CD14-positive monocyte (primary cell): Measurements from ENCODE around the gene GPC5. TPM values are rescaled to one million over a fixed set of nuclear protein-coding genes. Genes with fewer than 3 reads are reported as not detected.

Source experiments
- DNase-seq, 3 donors: peaks; one replicate each; pipeline ENCODE4 v3.0.0-alpha.2; 2011 to 2022
- H2AFZ ChIP-seq: 2 replicates; pipeline ENCODE4 v1.6.0; 2012; ENCODE audit warnings: mild to moderate bottlenecking, low read depth, low read length, inconsistent platforms; ENCODE audit not compliant: insufficient read depth, poor library complexity, severe bottlenecking
- H3K27ac ChIP-seq, 2 donors: 1 replicate in 1 of 2; 2 replicates in 1 of 2; pipeline ENCODE4 v1.5.1; 2012 to 2013; ENCODE audit warnings: low read length in 2 of 2, control low read depth in 1 of 2, inconsistent platforms in 1 of 2, low read depth in 1 of 2, mild to moderate bottlenecking in 1 of 2
- H3K27me3 ChIP-seq, 2 donors: one replicate each; pipeline versions ENCODE4 v1.6.0 to v1.6.1; 2011 to 2013; ENCODE audit warnings: low read length in 2 of 2; ENCODE audit not compliant: control insufficient read depth in 2 of 2, insufficient read depth in 2 of 2
- H3K36me3 ChIP-seq, 2 donors: replicated peaks in 1 of 2; 1 replicate in 1 of 2; 2 replicates in 1 of 2; pipeline versions ENCODE4 v1.5.1 to v1.6.1; 2012 to 2013; ENCODE audit warnings: low read length in 2 of 2, control low read depth in 1 of 2, inconsistent platforms in 1 of 2, mild to moderate bottlenecking in 1 of 2; ENCODE audit not compliant: insufficient read depth in 2 of 2, control insufficient read depth in 1 of 2
- H3K4me1 ChIP-seq, 2 donors: 1 replicate in 1 of 2; 2 replicates in 1 of 2; pipeline versions ENCODE4 v1.5.1 to v1.6.1; 2012 to 2013; ENCODE audit warnings: low read length in 2 of 2, control low read depth in 1 of 2, inconsistent platforms in 1 of 2, mild to moderate bottlenecking in 1 of 2, moderate library complexity in 1 of 2; ENCODE audit not compliant: insufficient read depth in 2 of 2, control insufficient read depth in 1 of 2
- H3K4me2 ChIP-seq: replicated peaks from 2 replicates; pipeline ENCODE3; 2012; ENCODE audit warnings: low read length, moderate library complexity, mild to moderate bottlenecking; ENCODE audit not compliant: poor library complexity, severe bottlenecking; ENCODE audit errors: extremely low read depth
- H3K4me3 ChIP-seq, 3 experiments: fragments of 200-600 bp in 1 of 3; sonication (generic) in 1 of 3; replicated peaks in 1 of 3; 1 replicate in 2 of 3; 2 replicates in 1 of 3; pipeline ENCODE4 v1.5.1; 2011 to 2013; ENCODE audit warnings: low read length in 3 of 3, mild to moderate bottlenecking in 3 of 3, control low read depth in 2 of 3, low read depth in 2 of 3, inconsistent platforms in 1 of 3, moderate library complexity in 1 of 3
- H3K79me2 ChIP-seq: 2 replicates; pipeline ENCODE4 v1.6.0; 2012; ENCODE audit warnings: mild to moderate bottlenecking, control low read depth, inconsistent platforms, low read length, moderate library complexity; ENCODE audit not compliant: insufficient read depth
- H3K9ac ChIP-seq: 2 replicates; pipeline ENCODE4 v1.6.0; 2017; ENCODE audit warnings: low read length, mild to moderate bottlenecking; ENCODE audit not compliant: insufficient read depth, poor library complexity, severe bottlenecking
- H3K9me3 ChIP-seq, 2 donors: replicated peaks in 1 of 2; 1 replicate in 1 of 2; 2 replicates in 1 of 2; pipeline versions ENCODE4 v1.5.1 to v1.6.1; 2012 to 2013; ENCODE audit warnings: low read length in 2 of 2, control low read depth in 1 of 2; ENCODE audit not compliant: control insufficient read depth in 1 of 2, insufficient read depth in 1 of 2
- H4K20me1 ChIP-seq: 2 replicates; pipeline ENCODE4 v1.6.0; 2012; ENCODE audit warnings: mild to moderate bottlenecking, low read length, control low read depth, moderate library complexity; ENCODE audit not compliant: insufficient read depth
- H3K27ac Mint-ChIP-seq, 7 donors: one replicate each; pipeline ENCODE4 v1.8.0; 2020; ENCODE audit warnings: mild to moderate bottlenecking in 7 of 7, mixed read lengths in 7 of 7, moderate library complexity in 6 of 7, inconsistent platforms in 2 of 7
- H3K27me3 Mint-ChIP-seq, 3 donors: one replicate each; pipeline ENCODE4 v1.8.0; 2021 to 2022; ENCODE audit warnings: low read depth in 3 of 3, mild to moderate bottlenecking in 3 of 3, mixed read lengths in 3 of 3, moderate library complexity in 3 of 3, inconsistent platforms in 1 of 3
- H3K36me3 Mint-ChIP-seq, 2 donors: one replicate each; pipeline ENCODE4 v1.8.0; 2020; ENCODE audit warnings: mixed read lengths in 2 of 2, inconsistent platforms in 1 of 2, mild to moderate bottlenecking in 1 of 2
- H3K4me1 Mint-ChIP-seq: one replicate; pipeline ENCODE4 v1.8.0; 2020; ENCODE audit warnings: mild to moderate bottlenecking, mixed read lengths
- H3K4me3 Mint-ChIP-seq, 2 donors: one replicate each; pipeline ENCODE4 v1.8.0; 2020; ENCODE audit warnings: mild to moderate bottlenecking in 2 of 2, mixed read lengths in 2 of 2, moderate library complexity in 1 of 2
- H3K9me3 Mint-ChIP-seq, 7 donors: one replicate each; pipeline ENCODE4 v1.8.0; 2020 to 2022; ENCODE audit warnings: mixed read lengths in 7 of 7, mild to moderate bottlenecking in 6 of 7, moderate library complexity in 6 of 7, inconsistent platforms in 2 of 7
- CTCF ChIP-seq: fragments of 200-600 bp; IDR thresholded peaks from one replicate; pipeline ENCODE4 v1.8.0; 2022; ENCODE audit warnings: antibody characterized with exemption, mild to moderate bottlenecking
- WGBS: methylation state at CpG from one replicate; pipeline ENCODE4 v1.1.5; 2013; ENCODE audit warnings: missing lambda C conversion rate; ENCODE audit not compliant: insufficient coverage; 5-methylcytosine and 5-hydroxymethylcytosine counted together
- intact Hi-C, 2 donors: fragments of 100-400 bp; cut with micrococcal nuclease; formaldehyde crosslinking; loops; one replicate each; pipeline versions ENCODE4 v1.15.0 to v1.15.1; 2023
- polyA plus RNA-seq, 3 donors: library from polyadenylated mRNA; depleted of rRNA in 1 of 3; unstranded in 2 of 3; stranded (reverse) in 1 of 3; fragments of 300-500 nt in 2 of 3; fragments of >200 nt in 1 of 3; fragmentation: Illumina TruSeq in 2 of 3; gene quantifications; 1 replicate in 2 of 3; 2 replicates in 1 of 3; pipeline ENCODE4 v1.2.3, GENCODE V29; 2012 to 2021

The GPC5 gene
- polyA plus RNA-seq, 3 donors: not detected

GRCh38 chr13:91564396-91564795 is 166.0 kb downstream of the GPC5 start:
- no peak overlapping the region for H3K4me2 ChIP-seq
- H3K9me3 ChIP-seq: peaks cover 4 to 8% of the 10 kb centered on the region in 2 donors
- no peaks in the 10 kb centered on the region for H3K36me3 Mint-ChIP-seq
- no peaks in the 10 kb centered on the region for H4K20me1 ChIP-seq
- no peak overlapping the region for H3K4me3 ChIP-seq
- TF ChIP-seq CTCF: no peak
- peaks cover 1 to 23% (median 3%) of the 10 kb centered on the region in 7 donors for H3K9me3 Mint-ChIP-seq
- no peaks in the 10 kb centered on the region for H3K79me2 ChIP-seq
- H3K9ac ChIP-seq: no peak overlapping the region
- H3K27me3 Mint-ChIP-seq: no peaks in the 10 kb centered on the region
- H3K27ac ChIP-seq: no peak overlapping the region
- H3K27ac Mint-ChIP-seq: no peak overlapping the region
- no peak for DNase-seq
- no peaks in the 10 kb centered on the region for H3K36me3 ChIP-seq
- WGBS: 100% methylated on average over 2 of the region's 4 CpGs
- no peaks in the 10 kb centered on the region for H3K4me1 Mint-ChIP-seq
- H2AFZ ChIP-seq: no peak overlapping the region
- no peak overlapping the region for H3K4me3 Mint-ChIP-seq
- H3K27me3 ChIP-seq: no peaks in the 10 kb centered on the region
- H3K4me1 ChIP-seq: no peaks in the 10 kb centered on the region
- intact Hi-C loops: no loop called here

GRCh38 chr13:91565296-91565695 is 166.9 kb downstream of the GPC5 start:
- Histone ChIP-seq H3K4me3 (no peak overlapping the region), H3K9ac (no peak overlapping the region), H4K20me1 (no peaks in the 10 kb centered on the region), H3K4me2 (no peak overlapping the region), H3K27me3 (no peaks in the 10 kb centered on the region), H2AFZ (no peak overlapping the region), H3K27ac (no peak overlapping the region), H3K79me2 (no peaks in the 10 kb centered on the region), H3K9me3 (peaks cover 4 to 8% of the 10 kb centered on the region in 2 donors), H3K36me3 (no peaks in the 10 kb centered on the region), H3K4me1 (no peaks in the 10 kb centered on the region)
- no peaks in the 10 kb centered on the region for H3K27me3 Mint-ChIP-seq
- no peak for DNase-seq
- H3K4me3 Mint-ChIP-seq: no peak overlapping the region
- intact Hi-C loops: no loop called here
- H3K4me1 Mint-ChIP-seq: no peaks in the 10 kb centered on the region
- H3K9me3 Mint-ChIP-seq: peaks cover 1 to 19% (median 3%) of the 10 kb centered on the region in 7 donors
- 100% methylated on average over 1 of the region's 5 CpGs for WGBS
- H3K36me3 Mint-ChIP-seq: no peaks in the 10 kb centered on the region
- no peak for TF ChIP-seq CTCF
- no peak overlapping the region for H3K27ac Mint-ChIP-seq
